HepG2 (cell line): Measurements from ENCODE around the gene OXLD1. TPM values are rescaled to one million over a fixed set of nuclear protein-coding genes. Genes with fewer than 3 reads are reported as not detected.

Experiments used
- AHR ChIP-seq: IDR thresholded peaks from 2 replicates; pipeline ENCODE4 v1.6.1; 2018; ENCODE audit warnings: missing genetic modification reagents, missing compliant biosample characterization
- GPN1 ChIP-seq: sonication (generic); formaldehyde crosslinking; IDR thresholded peaks from 2 replicates; pipeline ENCODE4 v1.5.1; 2020; ENCODE audit warnings: missing genetic modification reagents, borderline replicate concordance
- HES4 ChIP-seq: sonication (generic); formaldehyde crosslinking; IDR thresholded peaks from 2 replicates; pipeline ENCODE4 v1.9.0; 2021; ENCODE audit warnings: mild to moderate bottlenecking, missing genetic modification reagents, borderline replicate concordance
- MBNL3 ChIP-seq: fragments of 250-450 bp; sonication (Bioruptor Pico); conservative IDR thresholded peaks from 2 replicates; pipeline ENCODE4 v1.8.0; 2022; ENCODE audit warnings: mild to moderate bottlenecking, inconsistent platforms
- NCOA1 ChIP-seq: sonication (generic); formaldehyde crosslinking; IDR thresholded peaks from 2 replicates; pipeline ENCODE4 v1.9.0; 2021; ENCODE audit warnings: missing genetic modification reagents
- RBM39 ChIP-seq: fragments of 200-400 bp; formaldehyde crosslinking; IDR thresholded peaks from one replicate; pipeline ENCODE4 v1.6.1; 2018; ENCODE audit warnings: antibody characterized with exemption, mild to moderate bottlenecking, low read depth, low read length; ENCODE audit not compliant: poor library complexity, severe bottlenecking
- XRCC5 ChIP-seq: fragments of 200-400 bp; formaldehyde crosslinking; optimal IDR thresholded peaks from 2 replicates; pipeline ENCODE3; 2017; ENCODE audit warnings: mild to moderate bottlenecking, low read length
- ZBTB10 ChIP-seq: sonication (generic); formaldehyde crosslinking; IDR thresholded peaks from 2 replicates; pipeline ENCODE4 v1.4.0; 2020; ENCODE audit warnings: missing genetic modification reagents, borderline replicate concordance
- ZBTB39 ChIP-seq: sonication (generic); formaldehyde crosslinking; IDR thresholded peaks from 2 replicates; pipeline ENCODE4 v1.5.0; 2020; ENCODE audit warnings: missing genetic modification reagents
- ZNF496 ChIP-seq: sonication (generic); formaldehyde crosslinking; IDR thresholded peaks from 2 replicates; pipeline ENCODE4 v1.8.1; 2023; ENCODE audit warnings: mild to moderate bottlenecking, moderate library complexity, missing genetic modification reagents; ENCODE audit not compliant: insufficient replicate concordance
- ZNF629 ChIP-seq: sonication (generic); formaldehyde crosslinking; conservative IDR thresholded peaks from 2 replicates; pipeline ENCODE4 v1.5.0; 2020; ENCODE audit warnings: missing genetic modification reagents
- ZNF746 ChIP-seq: sonication (generic); formaldehyde crosslinking; IDR thresholded peaks from 2 replicates; pipeline ENCODE4 v1.8.0; 2022; ENCODE audit warnings: mild to moderate bottlenecking, missing genetic modification reagents
- ZNF782 ChIP-seq: sonication (generic); formaldehyde crosslinking; IDR thresholded peaks from 2 replicates; pipeline ENCODE4 v1.4.0; 2020; ENCODE audit warnings: missing genetic modification reagents, mild to moderate bottlenecking, borderline replicate concordance
- polyA plus RNA-seq, 8 experiments: library from polyadenylated mRNA; depleted of rRNA in 3 of 8; stranded (reverse) in 7 of 8; unstranded in 1 of 8; fragments of >200 nt; fragmentation: Illumina TruSeq in 4 of 8; extraction: Trizol in 4 of 8; gene quantifications; 2 replicates each; pipeline versions ENCODE4 v1.2.1 to v1.2.3, GENCODE V29; 2011 to 2016; ENCODE audit warnings: low read depth in 4 of 8, missing spikeins in 1 of 8, mixed read lengths in 1 of 8; ENCODE audit not compliant: insufficient read depth in 1 of 8
- total RNA-seq, 5 experiments: library from RNA; depleted of rRNA; stranded (reverse); fragments of >200 nt; fragmentation: Illumina TruSeq; extraction: Trizol; gene quantifications; 2 replicates each; pipeline ENCODE4 v1.2.3, GENCODE V29; 2016; ENCODE audit warnings: low read depth in 1 of 5
- TF ChIP-seq, protein P1 (sequence below): sonication (generic); formaldehyde crosslinking; IDR thresholded peaks from 2 replicates; pipeline ENCODE4 v1.4.0; 2020; ENCODE audit warnings: mild to moderate bottlenecking, missing genetic modification reagents
- TF ChIP-seq, protein P2 (sequence below): sonication (generic); formaldehyde crosslinking; IDR thresholded peaks from 2 replicates; pipeline ENCODE4 v1.5.0; 2020; ENCODE audit warnings: mild to moderate bottlenecking, missing genetic modification reagents
- TF ChIP-seq, protein P3 (sequence below): sonication (generic); formaldehyde crosslinking; IDR thresholded peaks from 2 replicates; pipeline ENCODE4 v1.5.0; 2020; ENCODE audit warnings: missing genetic modification reagents
- TF ChIP-seq, protein P4 (sequence below): sonication (generic); formaldehyde crosslinking; IDR thresholded peaks from 2 replicates; pipeline ENCODE4 v1.9.0; 2021; ENCODE audit warnings: missing genetic modification reagents, mild to moderate bottlenecking, borderline replicate concordance

OXLD1 gene
- total and polyA plus RNA-seq, 2 of the 13 experiments (the other 11 are each of a cell fraction or from before 2014, with no cell fraction given), result 27.1 to 37.5 TPM

DNA sequence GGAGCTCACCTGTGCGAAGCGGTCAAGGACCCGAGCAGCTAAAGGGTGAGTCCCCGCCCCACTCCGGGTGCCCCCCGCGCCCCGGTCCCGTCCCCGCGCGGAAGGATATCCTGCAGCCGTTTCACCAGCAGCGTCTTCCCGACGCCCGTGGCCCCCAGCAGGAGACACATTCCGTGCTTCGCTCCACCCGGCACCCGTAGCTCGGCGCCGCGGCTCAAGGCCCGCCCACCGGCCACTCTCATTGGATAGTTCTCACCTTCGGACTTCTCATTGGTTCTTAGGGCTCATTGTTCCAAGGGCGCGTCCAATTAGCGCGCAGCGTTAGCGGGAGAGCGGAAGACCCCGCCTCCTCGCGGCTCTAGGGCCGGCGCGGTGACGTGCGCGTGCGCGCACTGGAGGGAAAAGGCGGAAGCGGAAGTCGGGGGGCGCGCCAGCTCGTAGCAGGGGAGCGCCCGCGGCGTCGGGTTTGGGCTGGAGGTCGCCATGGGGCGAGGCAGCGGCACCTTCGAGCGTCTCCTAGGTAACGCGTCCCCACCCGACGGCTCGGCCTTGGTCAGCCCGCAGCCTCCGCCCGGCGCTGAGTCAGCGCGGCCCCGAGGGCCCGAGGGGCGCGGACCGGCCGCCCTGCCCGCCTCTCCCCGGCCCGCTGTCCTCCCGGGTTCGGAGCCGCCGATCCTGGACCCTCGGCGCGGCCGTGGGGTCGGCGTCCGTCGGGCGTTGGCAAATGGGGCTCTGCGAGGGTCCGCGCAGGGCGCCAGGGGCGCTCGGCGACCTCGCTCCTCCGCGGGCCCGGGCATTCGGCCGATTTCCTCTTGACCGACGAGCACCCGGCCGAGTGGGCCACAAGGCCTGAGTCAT, 17.4 kb upstream of the OXLD1 start, which contains the start of the genes ARL16 and HGS (continued):
- TF ChIP-seq, protein P1, sequence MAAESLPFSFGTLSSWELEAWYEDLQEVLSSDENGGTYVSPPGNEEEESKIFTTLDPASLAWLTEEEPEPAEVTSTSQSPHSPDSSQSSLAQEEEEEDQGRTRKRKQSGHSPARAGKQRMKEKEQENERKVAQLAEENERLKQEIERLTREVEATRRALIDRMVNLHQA (CRISPR knock-in tag), result no peak
- TF ChIP-seq ZBTB39 (CRISPR knock-in tag), result no peak
- peak; percentile 41; the same call in 1 of the 2 replicates for TF ChIP-seq ZBTB10 (CRISPR knock-in tag)
- TF ChIP-seq MBNL3, result no peak
- no peak for TF ChIP-seq ZNF746 (CRISPR knock-in tag)
- TF ChIP-seq, protein P2, sequence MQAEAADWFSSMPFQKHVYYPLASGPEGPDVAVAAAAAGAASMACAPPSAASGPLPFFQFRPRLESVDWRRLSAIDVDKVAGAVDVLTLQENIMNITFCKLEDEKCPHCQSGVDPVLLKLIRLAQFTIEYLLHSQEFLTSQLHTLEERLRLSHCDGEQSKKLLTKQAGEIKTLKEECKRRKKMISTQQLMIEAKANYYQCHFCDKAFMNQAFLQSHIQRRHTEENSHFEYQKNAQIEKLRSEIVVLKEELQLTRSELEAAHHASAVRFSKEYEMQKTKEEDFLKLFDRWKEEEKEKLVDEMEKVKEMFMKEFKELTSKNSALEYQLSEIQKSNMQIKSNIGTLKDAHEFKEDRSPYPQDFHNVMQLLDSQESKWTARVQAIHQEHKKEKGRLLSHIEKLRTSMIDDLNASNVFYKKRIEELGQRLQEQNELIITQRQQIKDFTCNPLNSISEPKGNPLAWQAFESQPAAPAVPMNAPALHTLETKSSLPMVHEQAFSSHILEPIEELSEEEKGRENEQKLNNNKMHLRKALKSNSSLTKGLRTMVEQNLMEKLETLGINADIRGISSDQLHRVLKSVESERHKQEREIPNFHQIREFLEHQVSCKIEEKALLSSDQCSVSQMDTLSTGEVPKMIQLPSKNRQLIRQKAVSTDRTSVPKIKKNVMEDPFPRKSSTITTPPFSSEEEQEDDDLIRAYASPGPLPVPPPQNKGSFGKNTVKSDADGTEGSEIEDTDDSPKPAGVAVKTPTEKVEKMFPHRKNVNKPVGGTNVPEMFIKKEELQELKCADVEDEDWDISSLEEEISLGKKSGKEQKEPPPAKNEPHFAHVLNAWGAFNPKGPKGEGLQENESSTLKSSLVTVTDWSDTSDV (CRISPR knock-in tag), result peak; percentile 55; the same call in 1 of the 2 replicates
- peak; percentile 26; the same call in 1 of the 2 replicates for TF ChIP-seq ZNF782 (CRISPR knock-in tag)
- peak; percentile 51; the same call in 1 of the 2 replicates for TF ChIP-seq AHR (CRISPR knock-in tag)
- TF ChIP-seq GPN1 (CRISPR knock-in tag), result no peak
- TF ChIP-seq ZNF629 (CRISPR knock-in tag), result 0 out of 2 replicates have a peak, but pooled peaks have one; percentile 8
- TF ChIP-seq RBM39, result no peak
- no peak for TF ChIP-seq ZNF496 (CRISPR knock-in tag)
- TF ChIP-seq, protein P3, sequence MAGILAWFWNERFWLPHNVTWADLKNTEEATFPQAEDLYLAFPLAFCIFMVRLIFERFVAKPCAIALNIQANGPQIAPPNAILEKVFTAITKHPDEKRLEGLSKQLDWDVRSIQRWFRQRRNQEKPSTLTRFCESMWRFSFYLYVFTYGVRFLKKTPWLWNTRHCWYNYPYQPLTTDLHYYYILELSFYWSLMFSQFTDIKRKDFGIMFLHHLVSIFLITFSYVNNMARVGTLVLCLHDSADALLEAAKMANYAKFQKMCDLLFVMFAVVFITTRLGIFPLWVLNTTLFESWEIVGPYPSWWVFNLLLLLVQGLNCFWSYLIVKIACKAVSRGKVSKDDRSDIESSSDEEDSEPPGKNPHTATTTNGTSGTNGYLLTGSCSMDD, result no peak
- TF ChIP-seq, protein P4, sequence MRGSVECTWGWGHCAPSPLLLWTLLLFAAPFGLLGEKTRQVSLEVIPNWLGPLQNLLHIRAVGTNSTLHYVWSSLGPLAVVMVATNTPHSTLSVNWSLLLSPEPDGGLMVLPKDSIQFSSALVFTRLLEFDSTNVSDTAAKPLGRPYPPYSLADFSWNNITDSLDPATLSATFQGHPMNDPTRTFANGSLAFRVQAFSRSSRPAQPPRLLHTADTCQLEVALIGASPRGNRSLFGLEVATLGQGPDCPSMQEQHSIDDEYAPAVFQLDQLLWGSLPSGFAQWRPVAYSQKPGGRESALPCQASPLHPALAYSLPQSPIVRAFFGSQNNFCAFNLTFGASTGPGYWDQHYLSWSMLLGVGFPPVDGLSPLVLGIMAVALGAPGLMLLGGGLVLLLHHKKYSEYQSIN (CRISPR knock-in tag), result no peak
- no peak for TF ChIP-seq NCOA1 (CRISPR knock-in tag)
- TF ChIP-seq HES4 (CRISPR knock-in tag), result 0 out of 2 replicates have a peak, but pooled peaks have one; percentile 39
- TF ChIP-seq XRCC5, result peak; percentile 12
